Liver (tissue), 9 donors: ENCODE measurements around the gene ING5. TPM values are rescaled to one million over a fixed set of nuclear protein-coding genes. Genes with fewer than 3 reads are reported as not detected.

Source experiments
- DNase-seq: peaks from one replicate; pipeline ENCODE4 v3.0.0-alpha.2; 2017; ENCODE audit warnings: low spot score
- H3K27ac ChIP-seq, 2 donors: one replicate each; pipeline ENCODE4 v1.7.0; 2013; ENCODE audit warnings: inconsistent platforms in 2 of 2, low read length in 2 of 2, control low read depth in 1 of 2, low read depth in 1 of 2, mild to moderate bottlenecking in 1 of 2
- H3K27me3 ChIP-seq, 4 donors: one replicate each; pipeline versions ENCODE4 v1.6.1 to v1.7.0; 2013; ENCODE audit warnings: low read length in 3 of 4, inconsistent platforms in 1 of 4, mild to moderate bottlenecking in 1 of 4, moderate library complexity in 1 of 4; ENCODE audit not compliant: control insufficient read depth in 4 of 4, insufficient read depth in 4 of 4
- H3K36me3 ChIP-seq, 4 donors: one replicate each; pipeline versions ENCODE4 v1.6.1 to v1.7.0; 2013; ENCODE audit warnings: low read length in 3 of 4, mild to moderate bottlenecking in 3 of 4, low read depth in 1 of 4, moderate library complexity in 1 of 4; ENCODE audit not compliant: control insufficient read depth in 4 of 4, insufficient read depth in 3 of 4
- H3K4me1 ChIP-seq, 4 donors: one replicate each; pipeline versions ENCODE4 v1.6.1 to v1.7.0; 2013; ENCODE audit warnings: low read length in 3 of 4, mild to moderate bottlenecking in 3 of 4, moderate library complexity in 1 of 4; ENCODE audit not compliant: control insufficient read depth in 4 of 4, insufficient read depth in 4 of 4
- H3K4me3 ChIP-seq, 3 donors: one replicate each; pipeline versions ENCODE4 v1.6.1 to v1.7.0; 2013; ENCODE audit warnings: low read length in 3 of 3, control low read depth in 1 of 3, low read depth in 1 of 3, mild to moderate bottlenecking in 1 of 3
- H3K9ac ChIP-seq, 2 donors: one replicate each; pipeline ENCODE4 v1.7.0; 2013; ENCODE audit warnings: low read length in 2 of 2, mild to moderate bottlenecking in 2 of 2, moderate library complexity in 2 of 2, control low read depth in 1 of 2, low read depth in 1 of 2
- H3K9me3 ChIP-seq, 4 donors: one replicate each; pipeline versions ENCODE4 v1.6.1 to v1.7.0; 2013; ENCODE audit warnings: low read length in 3 of 4; ENCODE audit not compliant: control insufficient read depth in 4 of 4
- ATF3 ChIP-seq: IDR thresholded peaks from 2 replicates; pipeline ENCODE4 v1.6.1; 2016; ENCODE audit warnings: antibody characterized with exemption
- CTCF ChIP-seq: fragments of 150-350 bp; IDR thresholded peaks from 2 replicates; pipeline ENCODE4 v1.5.1; 2017; ENCODE audit warnings: improper control_type of control experiment, low read depth, low read length; ENCODE audit not compliant: missing input control
- EGR1 ChIP-seq, 2 donors: IDR thresholded peaks; 2 replicates each; pipeline ENCODE4 v1.6.1; 2016 to 2018; ENCODE audit warnings: antibody characterized with exemption in 2 of 2, low read depth in 2 of 2
- FOXA1 ChIP-seq: IDR thresholded peaks from 2 replicates; pipeline ENCODE4 v1.6.1; 2016; ENCODE audit warnings: antibody characterized with exemption
- FOXA2 ChIP-seq: IDR thresholded peaks from 2 replicates; pipeline ENCODE4 v1.6.1; 2016; ENCODE audit warnings: antibody characterized with exemption
- GABPA ChIP-seq, 2 donors: IDR thresholded peaks in 1 of 2; conservative IDR thresholded peaks in 1 of 2; 2 replicates each; pipeline ENCODE4 v1.6.1; 2016; ENCODE audit warnings: antibody characterized with exemption in 2 of 2, mild to moderate bottlenecking in 1 of 2, moderate library complexity in 1 of 2
- HNF4A ChIP-seq, 2 donors: conservative IDR thresholded peaks; 2 replicates each; pipeline ENCODE4 v1.6.1; 2016; ENCODE audit warnings: antibody characterized with exemption in 2 of 2, mild to moderate bottlenecking in 2 of 2
- HNF4G ChIP-seq: IDR thresholded peaks from 2 replicates; pipeline ENCODE4 v1.6.1; 2016; ENCODE audit warnings: antibody characterized with exemption
- JUND ChIP-seq, 2 donors: IDR thresholded peaks; 2 replicates each; pipeline ENCODE4 v1.6.1; 2016; ENCODE audit warnings: antibody characterized with exemption in 2 of 2
- MAX ChIP-seq: IDR thresholded peaks from 2 replicates; pipeline ENCODE4 v1.6.1; 2016; ENCODE audit warnings: antibody characterized with exemption
- NR2F2 ChIP-seq: IDR thresholded peaks from 2 replicates; pipeline ENCODE4 v1.6.1; 2016; ENCODE audit warnings: antibody characterized with exemption
- RAD21 ChIP-seq, 2 donors: IDR thresholded peaks; 2 replicates each; pipeline ENCODE4 v1.6.1; 2016; ENCODE audit warnings: antibody characterized with exemption in 2 of 2, mild to moderate bottlenecking in 2 of 2
- REST ChIP-seq: IDR thresholded peaks from 2 replicates; pipeline ENCODE4 v1.6.1; 2016; ENCODE audit warnings: antibody characterized with exemption, mild to moderate bottlenecking
- RXRA ChIP-seq, 2 donors: IDR thresholded peaks; 2 replicates each; pipeline ENCODE4 v1.6.1; 2017 to 2018; ENCODE audit warnings: antibody characterized with exemption in 2 of 2, mild to moderate bottlenecking in 1 of 2
- SP1 ChIP-seq: IDR thresholded peaks from 2 replicates; pipeline ENCODE4 v1.6.1; 2018; ENCODE audit warnings: antibody characterized with exemption, mild to moderate bottlenecking
- TAF1 ChIP-seq: conservative IDR thresholded peaks from 2 replicates; pipeline ENCODE4 v1.6.1; 2016; ENCODE audit warnings: antibody characterized with exemption, mild to moderate bottlenecking
- YY1 ChIP-seq: IDR thresholded peaks from 2 replicates; pipeline ENCODE4 v1.6.1; 2016; ENCODE audit warnings: antibody characterized with exemption, mild to moderate bottlenecking
- ZBTB33 ChIP-seq: IDR thresholded peaks from 2 replicates; pipeline ENCODE4 v1.6.1; 2016; ENCODE audit warnings: antibody characterized with exemption
- WGBS: extraction: QIAGEN DNeasy Blood & Tissue Kit; methylation state at CpG from one replicate; pipeline ENCODE4 v1.1.7; 2013; 5-methylcytosine and 5-hydroxymethylcytosine counted together
- polyA plus RNA-seq, 2 donors: library from polyadenylated mRNA; stranded (reverse) in 1 of 2; unstranded in 1 of 2; fragments of 200-250 nt in 1 of 2; fragments of >200 nt in 1 of 2; fragmentation: Nextera tagmentation in 1 of 2; extraction: Ambion mirVana in 1 of 2; gene quantifications; one replicate each; pipeline versions ENCODE4 v1.2.1 to v1.2.3, GENCODE V29; 2013 to 2015
- total RNA-seq, 2 donors: library from RNA; depleted of rRNA; stranded (reverse); fragments of >200 nt; gene quantifications; one replicate each; pipeline ENCODE4 v1.2.3, GENCODE V29; 2014
- donor health status: healthy.
- donor health status: healthy.
- donor health status: healthy.
- donor health status: healthy.
- donor health status: healthy.

The ING5 gene
- total and polyA plus RNA-seq, 4 donors = 7.2 to 24.2 (median 13.9) TPM

- no peak for TF ChIP-seq REST
- TF ChIP-seq FOXA1 = no peak
- TF ChIP-seq TAF1 = no peak
- no peak for TF ChIP-seq CTCF
- TF ChIP-seq JUND (IDR thresholded peaks at IDR 0.05) = no peak
- no peak for TF ChIP-seq GABPA (IDR thresholded peaks at IDR 0.05 in 1 of 2, conservative IDR thresholded peaks at IDR 0.05 in 1 of 2)
- no peak for TF ChIP-seq YY1
- TF ChIP-seq SP1 = no peak
- no peak for TF ChIP-seq HNF4A (conservative IDR thresholded peaks at IDR 0.05)
Observed at GRCh38 chr2:241666627-241667400, 35.0 kb upstream of the ING5 start (continued).

GRCh38 chr2:241668354-241668753 is 33.5 kb upstream of the ING5 start:
- TF ChIP-seq TAF1 = no peak
- no peak for TF ChIP-seq SP1
- no peak for TF ChIP-seq JUND (IDR thresholded peaks at IDR 0.05)
- no peak for TF ChIP-seq CTCF
- no peak for TF ChIP-seq FOXA2
- TF ChIP-seq ZBTB33 = no peak
- no peak for TF ChIP-seq REST
- TF ChIP-seq FOXA1 = no peak
- TF ChIP-seq GABPA (IDR thresholded peaks at IDR 0.05 in 1 of 2, conservative IDR thresholded peaks at IDR 0.05 in 1 of 2) = no peak
- TF ChIP-seq ATF3 = no peak
- TF ChIP-seq EGR1 (IDR thresholded peaks at IDR 0.05; ENCODE audit: low read depth in 2 of 2) = no peak
- TF ChIP-seq HNF4G = no peak
- no peak for TF ChIP-seq RAD21 (IDR thresholded peaks at IDR 0.05)
- TF ChIP-seq MAX = no peak
- TF ChIP-seq HNF4A (conservative IDR thresholded peaks at IDR 0.05) = no peak
- TF ChIP-seq NR2F2 = no peak
- no peak for TF ChIP-seq YY1
- no peak for TF ChIP-seq RXRA (IDR thresholded peaks at IDR 0.05)
- no peak for DNase-seq
- Histone ChIP-seq H3K27ac (no peak overlapping the region), H3K9me3 (no peaks in the 10 kb centered on the region), H3K4me3 (no peak overlapping the region), H3K27me3 (no peaks in the 10 kb centered on the region), H3K9ac (no peak overlapping the region), H3K4me1 (peaks cover 0 to 13% (median 0%) of the 10 kb centered on the region in 4 donors), H3K36me3 (peaks cover 4 to 47% (median 14%) of the 10 kb centered on the region in 4 donors)
- 97% methylated on average over 21 of the region's 21 CpGs for WGBS
